H1 (cell line): ENCODE results near the gene LMX1B. TPM values are rescaled to one million over a fixed set of nuclear protein-coding genes. Genes with fewer than 3 reads are reported as not detected.

Experiments
- CTCF ChIA-PET: fragments of 300-600 bp; sonication (Branson Sonifier 250); formaldehyde crosslinking; loops from one replicate; lab custom pipeline; 2021; ENCODE audit not compliant: partially characterized antibody; lab: Charles Lee
- POLR2A ChIA-PET: fragments of 300-600 bp; sonication (Branson Sonifier 250); formaldehyde crosslinking; loops from one replicate; lab custom pipeline; 2021; ENCODE audit warnings: inconsistent platforms; ENCODE audit not compliant: partially characterized antibody; lab: Charles Lee
- DNase-seq, 2 experiments: peaks; one replicate each; pipeline versions ENCODE4 v3.0.0 to v3.0.0-alpha.2; 2010 to 2022; ENCODE audit warnings: low spot score in 2 of 2, low read depth in 1 of 2, mixed read lengths in 1 of 2
- FAIRE-seq: peaks from 2 replicates; lab custom pipeline; 2011; peaks lifted over from hg19 to GRCh38; lab: Jason Lieb, UNC
- H2AFZ ChIP-seq: 2 replicates; pipeline ENCODE4 v1.8.1; 2012; ENCODE audit warnings: low read length, inconsistent platforms
- H2AK5ac ChIP-seq: 2 replicates; pipeline ENCODE4 v1.6.1; 2013; ENCODE audit warnings: low read depth, low read length
- H2BK120ac ChIP-seq: replicated peaks from 2 replicates; pipeline ENCODE3; 2013; ENCODE audit warnings: low read depth, low read length, inconsistent platforms
- H2BK12ac ChIP-seq: 2 replicates; pipeline ENCODE4 v1.6.1; 2013; ENCODE audit warnings: low read depth, low read length
- H2BK15ac ChIP-seq: 2 replicates; pipeline ENCODE4 v1.6.1; 2013; ENCODE audit warnings: low read length
- H2BK20ac ChIP-seq: 2 replicates; pipeline ENCODE4 v1.6.1; 2013; ENCODE audit warnings: low read length
- H2BK5ac ChIP-seq: 2 replicates; pipeline ENCODE4 v1.6.1; 2013; ENCODE audit warnings: low read depth, low read length
- H3K14ac ChIP-seq: 2 replicates; pipeline ENCODE4 v1.6.1; 2013; ENCODE audit warnings: inconsistent platforms; ENCODE audit not compliant: insufficient read length
- H3K18ac ChIP-seq: 2 replicates; pipeline ENCODE4 v1.6.1; 2013; ENCODE audit warnings: low read length; ENCODE audit errors: extremely low read depth
- H3K23ac ChIP-seq: 2 replicates; pipeline ENCODE4 v1.6.1; 2013; ENCODE audit warnings: inconsistent platforms; ENCODE audit not compliant: insufficient read length
- H3K23me2 ChIP-seq: 2 replicates; pipeline ENCODE4 v1.6.1; 2013; ENCODE audit warnings: low read depth, low read length
- H3K27ac ChIP-seq: 2 replicates; pipeline ENCODE4 v1.6.1; 2011; ENCODE audit warnings: low read depth, low read length, inconsistent platforms
- H3K27me3 ChIP-seq, 4 experiments: replicated peaks in 1 of 4; 1 replicate in 1 of 4; 2 replicates in 3 of 4; pipeline versions ENCODE4 v1.6.1 to v1.8.1; 2011 to 2013; ENCODE audit warnings: low read length in 3 of 4, mild to moderate bottlenecking in 3 of 4, inconsistent platforms in 2 of 4, mixed read lengths in 2 of 4, moderate library complexity in 1 of 4; ENCODE audit not compliant: control insufficient read depth in 3 of 4, insufficient read depth in 3 of 4; ENCODE audit errors: extremely low read depth in 1 of 4
- H3K36me3 ChIP-seq, 4 experiments: 2 replicates each; pipeline versions ENCODE4 v1.6.1 to v1.8.1; 2011 to 2013; ENCODE audit warnings: mild to moderate bottlenecking in 4 of 4, low read length in 3 of 4, moderate library complexity in 2 of 4, control low read depth in 1 of 4, inconsistent platforms in 1 of 4; ENCODE audit not compliant: insufficient read depth in 4 of 4, control insufficient read depth in 2 of 4
- H3K4ac ChIP-seq: replicated peaks from 2 replicates; pipeline ENCODE3; 2013; ENCODE audit warnings: low read length, low read depth, mixed read lengths, inconsistent platforms; ENCODE audit not compliant: insufficient read length
- H3K4me1 ChIP-seq, 4 experiments: replicated peaks in 1 of 4; 1 replicate in 1 of 4; 2 replicates in 3 of 4; pipeline versions ENCODE4 v1.6.1 to v1.8.1; 2011 to 2013; ENCODE audit warnings: low read length in 3 of 4, inconsistent platforms in 2 of 4, mixed read lengths in 1 of 4; ENCODE audit not compliant: insufficient read depth in 4 of 4, control insufficient read depth in 3 of 4
- H3K4me2 ChIP-seq, 2 experiments: 2 replicates each; pipeline versions ENCODE4 v1.6.1 to v1.8.1; 2011 to 2013; ENCODE audit warnings: low read depth in 2 of 2, low read length in 2 of 2, control low read depth in 1 of 2, inconsistent platforms in 1 of 2, mild to moderate bottlenecking in 1 of 2; ENCODE audit not compliant: insufficient read depth in 1 of 2
- H3K4me3 ChIP-seq, 4 experiments: fragments of 200-600, 300-600 bp in 1 of 4; sonication (generic), shearing (Covaris generic), sonication (Bioruptor Twin) in 1 of 4; 2 replicates each; pipeline versions ENCODE4 v1.5.1 to v1.8.1; 2011 to 2016; ENCODE audit warnings: low read length in 4 of 4, low read depth in 3 of 4, control low read depth in 2 of 4, inconsistent platforms in 2 of 4, mild to moderate bottlenecking in 2 of 4, mixed read lengths in 1 of 4, moderate library complexity in 1 of 4; ENCODE audit not compliant: insufficient read depth in 2 of 4; ENCODE audit errors: extremely low read depth in 1 of 4
- H3K56ac ChIP-seq: replicated peaks from 2 replicates; pipeline ENCODE3; 2013; ENCODE audit warnings: low read depth, mild to moderate bottlenecking, mixed read lengths, low read length, inconsistent platforms; ENCODE audit not compliant: insufficient read length
- H3K79me1 ChIP-seq: 2 replicates; pipeline ENCODE4 v1.6.1; 2013; ENCODE audit warnings: low read depth, low read length, control low read depth
- H3K79me2 ChIP-seq, 2 experiments: 2 replicates each; pipeline versions ENCODE4 v1.6.1 to v1.8.1; 2012 to 2013; ENCODE audit warnings: low read length in 2 of 2, mild to moderate bottlenecking in 2 of 2, inconsistent platforms in 1 of 2; ENCODE audit not compliant: insufficient read depth in 2 of 2, control insufficient read depth in 1 of 2
- H3K9ac ChIP-seq, 4 experiments: replicated peaks in 1 of 4; 1 replicate in 1 of 4; 2 replicates in 3 of 4; pipeline versions ENCODE4 v1.6.1 to v1.8.1; 2011 to 2013; ENCODE audit warnings: low read depth in 3 of 4, low read length in 3 of 4, control low read depth in 2 of 4, mild to moderate bottlenecking in 2 of 4, moderate library complexity in 2 of 4, inconsistent platforms in 1 of 4; ENCODE audit errors: extremely low read depth in 1 of 4
- H3K9me3 ChIP-seq, 2 experiments: 2 replicates each; pipeline versions ENCODE4 v1.6.1 to v1.8.1; 2012 to 2013; ENCODE audit warnings: mild to moderate bottlenecking in 2 of 2, moderate library complexity in 2 of 2, control low read depth in 1 of 2, inconsistent platforms in 1 of 2, low read depth in 1 of 2, low read length in 1 of 2, mixed read lengths in 1 of 2; ENCODE audit not compliant: insufficient read depth in 2 of 2
- H4K20me1 ChIP-seq, 2 experiments: replicated peaks in 1 of 2; 2 replicates each; pipeline versions ENCODE3 to v1.8.1; 2011 to 2013; ENCODE audit warnings: inconsistent platforms in 2 of 2, low read length in 2 of 2, mild to moderate bottlenecking in 1 of 2; ENCODE audit not compliant: insufficient read depth in 2 of 2, control insufficient read depth in 1 of 2
- H4K5ac ChIP-seq: 2 replicates; pipeline ENCODE4 v1.6.1; 2013; ENCODE audit warnings: low read length, low read depth, mixed read lengths, inconsistent platforms; ENCODE audit not compliant: insufficient read length
- H4K8ac ChIP-seq: 2 replicates; pipeline ENCODE4 v1.8.0; 2013; ENCODE audit warnings: mild to moderate bottlenecking, moderate library complexity, low read length, inconsistent platforms; ENCODE audit not compliant: insufficient read depth; ENCODE audit errors: extremely low read depth
- H4K91ac ChIP-seq: replicated peaks from 2 replicates; pipeline ENCODE3; 2013; ENCODE audit warnings: low read length, mixed read lengths, inconsistent platforms; ENCODE audit not compliant: insufficient read length
- BCL11A ChIP-seq, 2 experiments: IDR thresholded peaks; one replicate each; pipeline ENCODE4 v1.6.1; 2011; ENCODE audit warnings: low read depth in 2 of 2, low read length in 2 of 2, mild to moderate bottlenecking in 2 of 2
- BRCA1 ChIP-seq: IDR thresholded peaks from 2 replicates; pipeline ENCODE4 v1.6.1; 2012; ENCODE audit warnings: low read depth, low read length, improper control_type of control experiment
- CBX8 ChIP-seq: fragments of 300-800, 300-1000 bp; sonication (generic); IDR thresholded peaks from 2 replicates; pipeline ENCODE4 v1.7.1; 2016; ENCODE audit warnings: low read depth, low read length, borderline replicate concordance
- CEBPB ChIP-seq: IDR thresholded peaks from 2 replicates; pipeline ENCODE4 v1.6.1; 2012; ENCODE audit warnings: low read depth, low read length
- EGR1 ChIP-seq: IDR thresholded peaks from 2 replicates; pipeline ENCODE4 v1.6.1; 2011; ENCODE audit warnings: low read depth, low read length, borderline replicate concordance
- EZH2 ChIP-seq: fragments of 200-600 bp; sonication (generic); IDR thresholded peaks from 2 replicates; pipeline ENCODE4 v1.7.1; 2012; ENCODE audit warnings: low read depth, mild to moderate bottlenecking, moderate library complexity, low read length, inconsistent platforms; ENCODE audit not compliant: severe bottlenecking
- JUND ChIP-seq: IDR thresholded peaks from 2 replicates; pipeline ENCODE4 v1.6.1; 2011; ENCODE audit warnings: mild to moderate bottlenecking, improper control_type of control experiment, low read length
- SP1 ChIP-seq: IDR thresholded peaks from 2 replicates; pipeline ENCODE4 v1.6.1; 2011; ENCODE audit warnings: low read depth, low read length
- SUZ12 ChIP-seq: fragments of 200-600 bp; sonication (generic); IDR thresholded peaks from 2 replicates; pipeline ENCODE4 v1.6.1; 2012; ENCODE audit warnings: mild to moderate bottlenecking, inconsistent platforms, low read length, moderate library complexity, mixed read lengths
- TBP ChIP-seq: IDR thresholded peaks from 2 replicates; pipeline ENCODE4 v1.6.1; 2011; ENCODE audit warnings: low read depth, low read length, improper control_type of control experiment
- USF2 ChIP-seq: IDR thresholded peaks from 2 replicates; pipeline ENCODE4 v1.6.1; 2011; ENCODE audit warnings: low read length, improper control_type of control experiment
- WGBS, 2 experiments: shearing (Covaris generic) in 1 of 2; methylation state at CpG; one replicate each; pipeline versions ENCODE4 v1.1.6 to v1.1.7; 2013 to 2015; ENCODE audit warnings: low lambda C conversion rate in 2 of 2, mixed read lengths in 2 of 2, inconsistent platforms in 1 of 2, low coverage in 1 of 2, missing lambda C conversion rate in 1 of 2; ENCODE audit not compliant: insufficient replicate concordance in 2 of 2, insufficient coverage in 1 of 2, insufficient read length in 1 of 2; ENCODE audit errors: extremely low coverage in 1 of 2, missing lambda C conversion rate in 1 of 2; 5-methylcytosine and 5-hydroxymethylcytosine counted together
- polyA plus RNA-seq, 7 experiments: library from polyadenylated mRNA; depleted of rRNA in 3 of 7; stranded (reverse) in 5 of 7; unstranded in 2 of 7; fragments of >200 nt in 5 of 7; fragments of 200-250 nt in 2 of 7; gene quantifications; 1 replicate in 5 of 7; 2 replicates in 1 of 7; 4 replicates in 1 of 7; pipeline versions ENCODE4 v1.2.1 to v1.2.3, GENCODE V29; 2011 to 2013; ENCODE audit warnings: missing spikeins in 2 of 7, mixed read lengths in 2 of 7
- total RNA-seq: library from RNA; stranded (reverse); fragmentation: NEBNext Ultra II Directional; extraction: Animal tissue kit (Norgen Biotek cat#: 25700); gene quantifications from 2 replicates; pipeline ENCODE4 v1.2.1, GENCODE V29; 2021

LMX1B gene
- total and polyA plus RNA-seq, 2 of the 8 experiments (the other 6 are each of a cell fraction or from before 2014, with no cell fraction given) = 0.09 to 0.37 TPM

GRCh38 chr9:126619361-126620135 is 5.8 kb downstream of the LMX1B start:
- ChIA-PET POLR2A (interaction anchor here (1.1 kb wide), 1 partner anchor 12 kb away, joined by 3 read pairs; no protein-coding TSS in a partner anchor), CTCF (interaction anchor here (0.7 to 6.1 kb wide), 8 partner anchors 8 to 87 kb away, joined by 3 to 41 read pairs (median 4); no protein-coding TSS in a partner anchor)
- peak overlapping the region; percentile 66 to 68 for H3K4me2 ChIP-seq
- no peak overlapping the region for H3K14ac ChIP-seq
- peaks cover 1% of the 10 kb centered on the region; the same call in 1 of the 2 replicates for H3K23me2 ChIP-seq
- no peak for FAIRE-seq
- no peak overlapping the region for H3K56ac ChIP-seq
- H3K4me1 ChIP-seq = peaks cover 14 to 66% (median 44%) of the 10 kb centered on the region in 4 experiments
- no peaks in the 10 kb centered on the region for H3K79me2 ChIP-seq
- no peak overlapping the region for H3K23ac ChIP-seq
- H3K36me3 ChIP-seq = peaks cover 0 to 4% (median 0%) of the 10 kb centered on the region in 4 experiments; a peak in 1 of 8 replicates
- no peak overlapping the region for H3K9ac ChIP-seq
- H3K4ac ChIP-seq = no peak overlapping the region
- peak overlapping the region in 3 of 4 experiments; percentile 10 to 51 (median 14); a peak in 4 of 8 replicates for H3K4me3 ChIP-seq
- peaks cover 4 to 34% of the 10 kb centered on the region in 2 experiments for H4K20me1 ChIP-seq
- no peak overlapping the region; the same call in 1 of the 2 replicates for H3K18ac ChIP-seq
- H2AFZ ChIP-seq = no peak overlapping the region
- H4K5ac ChIP-seq = no peak overlapping the region
- DNase-seq = no peak
- no peak overlapping the region for H2BK5ac ChIP-seq
- peak overlapping the region; percentile 75; the same call in 1 of the 2 replicates for H2BK12ac ChIP-seq
- H2BK15ac ChIP-seq = peak overlapping the region; percentile 61; the same call in 1 of the 2 replicates
- H3K79me1 ChIP-seq = no peaks in the 10 kb centered on the region
- H4K91ac ChIP-seq = no peak overlapping the region
- WGBS, 2 experiments = 13% methylated on average over 10 of the region's 10 CpGs; no CpG with 5 or more reads in 1 of the 2 experiments
- no peaks in the 10 kb centered on the region for H3K9me3 ChIP-seq
- no peak overlapping the region; the same call in 1 of the 2 replicates for H4K8ac ChIP-seq
- H3K27ac ChIP-seq = no peak overlapping the region
- peaks cover 95 to 100% (median 100%) of the 10 kb centered on the region in 4 experiments for H3K27me3 ChIP-seq
- H2BK20ac ChIP-seq = peak overlapping the region; percentile 90; the same call in 1 of the 2 replicates
- no peak overlapping the region for H2AK5ac ChIP-seq
- H2BK120ac ChIP-seq = no peak overlapping the region
- TF ChIP-seq BCL11A (IDR thresholded peaks at IDR 0.05; ENCODE audit: low read depth in 2 of 2, low read length in 2 of 2) (no peak), TBP (no peak), CBX8 (no peak), BRCA1 (no peak), EZH2 (peak; percentile 25), EGR1 (no peak), CEBPB (no peak), SP1 (no peak), SUZ12 (peak; percentile 21; the same call in 1 of the 2 replicates), USF2 (no peak), JUND (no peak)
